Gastrocnemius medialis (tissue), 4 donors: ENCODE results near the gene SLC16A3.

Experiments
- POLR2A ChIP-seq, 2 donors: fragments of 450-650 bp; IDR thresholded peaks; one replicate each; pipeline ENCODE4 v1.6.1; 2017; ENCODE audit warnings: antibody characterized with exemption in 2 of 2, mild to moderate bottlenecking in 2 of 2, moderate library complexity in 2 of 2
- TF ChIP-seq, protein P1 (sequence below), 5 experiments: fragments of 450-650 bp in 3 of 5; fragments of 200-600 bp in 2 of 5; sonication (generic) in 2 of 5; IDR thresholded peaks in 4 of 5; conservative IDR thresholded peaks in 1 of 5; 1 replicate in 4 of 5; 2 replicates in 1 of 5; pipeline ENCODE4 v1.5.1; 2016 to 2019; ENCODE audit warnings: antibody characterized with exemption in 5 of 5, mild to moderate bottlenecking in 3 of 5, moderate library complexity in 3 of 5

DNA sequence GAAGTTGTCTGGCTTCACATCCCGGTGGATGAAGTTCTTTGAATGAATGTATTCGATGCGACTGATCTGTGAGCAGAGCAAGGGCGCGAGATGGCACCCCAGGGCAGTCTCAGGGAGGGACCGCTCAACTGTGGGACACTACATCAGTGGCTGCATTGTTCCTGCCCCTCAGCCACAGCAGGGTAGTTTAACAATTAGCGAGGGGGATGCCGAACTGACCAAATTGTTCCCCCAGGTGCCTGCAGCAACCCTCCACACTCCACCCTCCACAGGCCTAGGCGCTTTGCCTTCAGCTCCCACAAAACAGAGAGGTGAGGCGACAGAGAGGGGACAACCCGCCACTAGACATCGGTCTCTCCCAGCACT is 24.3 kb downstream of the SLC16A3 start:
- TF ChIP-seq, protein P1, sequence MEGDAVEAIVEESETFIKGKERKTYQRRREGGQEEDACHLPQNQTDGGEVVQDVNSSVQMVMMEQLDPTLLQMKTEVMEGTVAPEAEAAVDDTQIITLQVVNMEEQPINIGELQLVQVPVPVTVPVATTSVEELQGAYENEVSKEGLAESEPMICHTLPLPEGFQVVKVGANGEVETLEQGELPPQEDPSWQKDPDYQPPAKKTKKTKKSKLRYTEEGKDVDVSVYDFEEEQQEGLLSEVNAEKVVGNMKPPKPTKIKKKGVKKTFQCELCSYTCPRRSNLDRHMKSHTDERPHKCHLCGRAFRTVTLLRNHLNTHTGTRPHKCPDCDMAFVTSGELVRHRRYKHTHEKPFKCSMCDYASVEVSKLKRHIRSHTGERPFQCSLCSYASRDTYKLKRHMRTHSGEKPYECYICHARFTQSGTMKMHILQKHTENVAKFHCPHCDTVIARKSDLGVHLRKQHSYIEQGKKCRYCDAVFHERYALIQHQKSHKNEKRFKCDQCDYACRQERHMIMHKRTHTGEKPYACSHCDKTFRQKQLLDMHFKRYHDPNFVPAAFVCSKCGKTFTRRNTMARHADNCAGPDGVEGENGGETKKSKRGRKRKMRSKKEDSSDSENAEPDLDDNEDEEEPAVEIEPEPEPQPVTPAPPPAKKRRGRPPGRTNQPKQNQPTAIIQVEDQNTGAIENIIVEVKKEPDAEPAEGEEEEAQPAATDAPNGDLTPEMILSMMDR (IDR thresholded peaks at IDR 0.05 in 4 of 5, conservative IDR thresholded peaks at IDR 0.05 in 1 of 5) = no peak
- TF ChIP-seq POLR2A (IDR thresholded peaks at IDR 0.05) = no peak
